HepG2 (cell line): ENCODE data around the gene VPS13D. TPM values are rescaled to one million over a fixed set of nuclear protein-coding genes. Genes with fewer than 3 reads are reported as not detected.

Source experiments
- ATAC-seq: fragments of 200-7000 bp; cut with Tn5 transposase; 3 replicates; pipeline ENCODE4 v1.9.1; 2020; ENCODE audit warnings: mild to moderate bottlenecking, moderate library complexity
- BruUV-seq: library from RNA; stranded (reverse); fragments of 400-500 nt; replicated peaks from 2 replicates; lab custom pipeline; 2021; lab: Mats Ljungman, UMichigan
- CTCF ChIA-PET: fragments of 300-600 bp; formaldehyde crosslinking; extraction: SDS; loops from one replicate; lab custom pipeline; 2021; ENCODE audit warnings: low total read pairs, inconsistent platforms, low intra/inter-chr PET ratio; lab: Yijun Ruan, JAX
- POLR2A ChIA-PET: fragments of 350-600 bp; sonication (Branson Sonifier 250); formaldehyde crosslinking; loops from one replicate; lab custom pipeline; 2020; ENCODE audit warnings: antibody characterized with exemption, inconsistent platforms; lab: Yijun Ruan, JAX
- DNase-seq: peaks from one replicate; pipeline ENCODE4 v3.0.0-alpha.2; 2015; ENCODE audit warnings: low spot score
- FAIRE-seq: peaks from 3 replicates; lab custom pipeline; 2011; peaks lifted over from hg19 to GRCh38; lab: Jason Lieb, UNC
- H2AFZ ChIP-seq: one replicate; pipeline ENCODE4 v1.6.1; 2011; ENCODE audit warnings: low read length, inconsistent platforms
- H3K27ac ChIP-seq: fragments of 300-600 bp; 3 replicates; pipeline ENCODE4 v1.8.0; 2011; ENCODE audit warnings: mixed run types, mild to moderate bottlenecking, mixed read lengths, low read length, inconsistent platforms; ENCODE audit not compliant: insufficient read depth; ENCODE audit errors: extremely low read length
- H3K27me3 ChIP-seq, 2 experiments: fragments of 200-600 bp in 1 of 2; 2 replicates in 1 of 2; 3 replicates in 1 of 2; pipeline versions ENCODE4 v1.6.0 to v1.8.0; 2011; ENCODE audit warnings: low read length in 2 of 2, mild to moderate bottlenecking in 2 of 2, moderate library complexity in 2 of 2, inconsistent platforms in 1 of 2; ENCODE audit not compliant: insufficient read depth in 2 of 2, control insufficient read depth in 1 of 2
- H3K36me3 ChIP-seq, 2 experiments: fragments of 200-600 bp in 1 of 2; replicated peaks in 1 of 2; 2 replicates in 1 of 2; 3 replicates in 1 of 2; pipeline versions ENCODE4 v1.5.1 to v1.8.0; 2011; ENCODE audit warnings: low read length in 2 of 2, inconsistent platforms in 1 of 2; ENCODE audit not compliant: insufficient read depth in 2 of 2, control insufficient read depth in 1 of 2
- H3K4me1 ChIP-seq: 2 replicates; pipeline ENCODE4 v1.5.1; 2012; ENCODE audit warnings: low read length, inconsistent platforms; ENCODE audit not compliant: insufficient read depth
- H3K4me2 ChIP-seq: 2 replicates; pipeline ENCODE4 v1.6.0; 2011; ENCODE audit warnings: low read depth, low read length, inconsistent platforms
- H3K4me3 ChIP-seq, 3 experiments: fragments of 200-600 bp in 1 of 3; sonication (generic), shearing (Covaris generic) in 1 of 3; replicated peaks in 1 of 3; 2 replicates each; pipeline ENCODE4 v1.5.1; 2011 to 2016; ENCODE audit warnings: low read length in 3 of 3, inconsistent platforms in 2 of 3, low read depth in 2 of 3, mild to moderate bottlenecking in 2 of 3, control low read depth in 1 of 3, mixed read lengths in 1 of 3; ENCODE audit not compliant: insufficient read depth in 1 of 3
- H3K79me2 ChIP-seq: one replicate; pipeline ENCODE4 v1.6.1; 2011; ENCODE audit warnings: low read length, inconsistent platforms; ENCODE audit not compliant: insufficient read depth
- H3K9ac ChIP-seq: 2 replicates; pipeline ENCODE4 v1.6.0; 2011; ENCODE audit warnings: mild to moderate bottlenecking, low read depth, low read length, inconsistent platforms; ENCODE audit not compliant: insufficient read depth
- H3K9me3 ChIP-seq: 2 replicates; pipeline ENCODE4 v1.5.1; 2012; ENCODE audit warnings: mild to moderate bottlenecking, low read length
- H4K20me1 ChIP-seq: 2 replicates; pipeline ENCODE4 v1.6.0; 2011; ENCODE audit warnings: inconsistent platforms, mild to moderate bottlenecking, low read length, moderate library complexity; ENCODE audit not compliant: insufficient read depth
- BRF2 ChIP-seq: sonication (generic); formaldehyde crosslinking; IDR thresholded peaks from 2 replicates; pipeline ENCODE4 v1.8.1; 2022; ENCODE audit warnings: mild to moderate bottlenecking, missing genetic modification reagents
- CEBPG ChIP-seq: IDR thresholded peaks from 2 replicates; pipeline ENCODE4 v1.6.1; 2016
- ELF1 ChIP-seq: sonication (generic); formaldehyde crosslinking; IDR thresholded peaks from 2 replicates; pipeline ENCODE4 v1.4.0; 2020; ENCODE audit warnings: missing genetic modification reagents
- ETV5 ChIP-seq: IDR thresholded peaks from 2 replicates; pipeline ENCODE4 v1.6.1; 2018; ENCODE audit warnings: missing biosample characterization, missing genetic modification reagents, inconsistent platforms, borderline replicate concordance
- HIVEP1 ChIP-seq: sonication (generic); formaldehyde crosslinking; IDR thresholded peaks from 2 replicates; pipeline ENCODE4 v1.4.0; 2020; ENCODE audit warnings: mild to moderate bottlenecking, missing genetic modification reagents
- HOXD1 ChIP-seq: sonication (generic); formaldehyde crosslinking; IDR thresholded peaks from 2 replicates; pipeline ENCODE4 v1.5.0; 2020; ENCODE audit warnings: missing genetic modification reagents
- LCORL ChIP-seq, 2 experiments: fragments of 450-650 bp in 1 of 2; sonication (generic) in 1 of 2; formaldehyde crosslinking in 1 of 2; IDR thresholded peaks; 2 replicates each; pipeline versions ENCODE4 v1.5.0 to v1.6.1; 2017 to 2020; ENCODE audit warnings: antibody characterized with exemption in 1 of 2, missing genetic modification reagents in 1 of 2
- MTA1 ChIP-seq: sonication (generic); formaldehyde crosslinking; IDR thresholded peaks from 2 replicates; pipeline ENCODE4 v1.4.0; 2020; ENCODE audit warnings: missing genetic modification reagents, mild to moderate bottlenecking, borderline replicate concordance
- NFIC ChIP-seq: IDR thresholded peaks from 2 replicates; pipeline ENCODE4 v1.6.1; 2012; ENCODE audit warnings: mild to moderate bottlenecking, low read length, inconsistent platforms
- PHB2 ChIP-seq: fragments of 450-650 bp; IDR thresholded peaks from 2 replicates; pipeline ENCODE4 v1.6.1; 2018; ENCODE audit not compliant: partially characterized antibody
- PHF5A ChIP-seq: IDR thresholded peaks from one replicate; pipeline ENCODE4 v1.6.1; 2018; ENCODE audit warnings: low read depth, missing genetic modification reagents; ENCODE audit not compliant: unreplicated experiment
- RBFOX2 ChIP-seq: fragments of 200-400 bp; formaldehyde crosslinking; IDR thresholded peaks from 2 replicates; pipeline ENCODE4 v1.6.1; 2017; ENCODE audit warnings: low read depth, mild to moderate bottlenecking, low read length
- RCOR2 ChIP-seq: IDR thresholded peaks from 2 replicates; pipeline ENCODE4 v1.6.1; 2016; ENCODE audit warnings: missing biosample characterization, missing genetic modification reagents
- SOX5 ChIP-seq: IDR thresholded peaks from 2 replicates; pipeline ENCODE4 v1.6.1; 2016; ENCODE audit warnings: borderline replicate concordance
- ZNF691 ChIP-seq: sonication (generic); formaldehyde crosslinking; IDR thresholded peaks from 2 replicates; pipeline ENCODE4 v1.4.0; 2020; ENCODE audit warnings: missing genetic modification reagents, low read depth, mild to moderate bottlenecking, borderline replicate concordance
- ZUFSP ChIP-seq: sonication (generic); formaldehyde crosslinking; IDR thresholded peaks from 2 replicates; pipeline ENCODE4 v1.9.0; 2021; ENCODE audit warnings: missing genetic modification reagents, mild to moderate bottlenecking, borderline replicate concordance
- WGBS: methylation state at CpG from one replicate; pipeline ENCODE4 v1.1.6; 2017; ENCODE audit warnings: low lambda C conversion rate; 5-methylcytosine and 5-hydroxymethylcytosine counted together
- in situ Hi-C: cut with HindIII; loops from 2 replicates; pipeline ENCODE4 v1.10.0; 2017; ENCODE audit warnings: low pct_unique_long_range_greater_than_20kb; ENCODE audit not compliant: extremely low pct_ligation_motif_present
- intact Hi-C: fragments of 100-400 bp; cut with micrococcal nuclease; formaldehyde crosslinking; loops from one replicate; pipeline ENCODE4 v1.10.0; 2022; ENCODE audit not compliant: unreplicated experiment
- polyA plus RNA-seq, 8 experiments: library from polyadenylated mRNA; depleted of rRNA in 3 of 8; stranded (reverse) in 7 of 8; unstranded in 1 of 8; fragments of >200 nt; fragmentation: Illumina TruSeq in 4 of 8; extraction: Trizol in 4 of 8; gene quantifications; 2 replicates each; pipeline versions ENCODE4 v1.2.1 to v1.2.3, GENCODE V29; 2011 to 2016; ENCODE audit warnings: low read depth in 4 of 8, missing spikeins in 1 of 8, mixed read lengths in 1 of 8; ENCODE audit not compliant: insufficient read depth in 1 of 8
- total RNA-seq, 5 experiments: library from RNA; depleted of rRNA; stranded (reverse); fragments of >200 nt; fragmentation: Illumina TruSeq; extraction: Trizol; gene quantifications; 2 replicates each; pipeline ENCODE4 v1.2.3, GENCODE V29; 2016; ENCODE audit warnings: low read depth in 1 of 5

Gene VPS13D
- total and polyA plus RNA-seq, 2 of the 13 experiments (the other 11 are each of a cell fraction or from before 2014, with no cell fraction given), result 8.6 to 13.9 TPM

- BruUV-seq, result no TSS peak
- TF ChIP-seq ETV5 (no peak), SOX5 (CRISPR knock-in tag) (no peak), PHF5A (CRISPR knock-in tag) (no peak), MTA1 (CRISPR knock-in tag) (no peak), CEBPG (CRISPR knock-in tag) (no peak), ZUFSP (CRISPR knock-in tag) (no peak), RBFOX2 (no peak), ZNF691 (CRISPR knock-in tag) (no peak), RCOR2 (no peak), ELF1 (CRISPR knock-in tag) (no peak), BRF2 (CRISPR knock-in tag) (no peak), LCORL (IDR thresholded peaks at IDR 0.05) (no peak), LCORL (CRISPR knock-in tag; IDR thresholded peaks at IDR 0.05) (no peak), PHB2 (no peak), HOXD1 (CRISPR knock-in tag) (no peak), NFIC (no peak), HIVEP1 (CRISPR knock-in tag) (no peak)
- H3K4me2 ChIP-seq, result no peak overlapping the region
- H3K9me3 ChIP-seq, result no peaks in the 10 kb centered on the region
- in situ Hi-C loops, result no loop called here
- no peak overlapping the region for H3K4me3 ChIP-seq
- peaks cover 57% of the 10 kb centered on the region for H3K4me1 ChIP-seq
- H3K27me3 ChIP-seq, result no peaks in the 10 kb centered on the region
- peaks cover 0 to 2% of the 10 kb centered on the region in 2 experiments; a peak in 2 of 5 replicates for H3K36me3 ChIP-seq
- H3K27ac ChIP-seq, result no peak overlapping the region
- H3K9ac ChIP-seq, result no peak overlapping the region
- no peak for DNase-seq
- no peaks in the 10 kb centered on the region for H4K20me1 ChIP-seq
- WGBS, result 95% methylated on average over 7 of the region's 7 CpGs
- ATAC-seq, result no peak
- FAIRE-seq, result no peak
- intact Hi-C loops, result no loop called here
- POLR2A ChIA-PET, result interaction anchor here (8.1 to 9.4 kb wide), 2 partner anchors 14 to 220 kb away, joined by 126 to 127 read pairs; partner anchors contain the start of gene DHRS3
- H2AFZ ChIP-seq, result no peak overlapping the region
- CTCF ChIA-PET, result no interaction called here
- no peaks in the 10 kb centered on the region for H3K79me2 ChIP-seq
Measured at GRCh38 chr1:12397462-12398450, 167.9 kb downstream of the VPS13D start.
